SK-N-SH treated with all-trans-retinoic acid at 6 μM for 48 hours (cell line): ENCODE data around the gene RRP12.

Experiments used
- PATZ1 ChIP-seq: fragments of 250-450 bp; sonication (Bioruptor Pico); IDR thresholded peaks from 2 replicates; pipeline ENCODE4 v1.8.0; 2020; ENCODE audit warnings: mild to moderate bottlenecking, moderate library complexity, borderline replicate concordance
- ZFP3 ChIP-seq: fragments of 250-450 bp; sonication (Bioruptor Pico); IDR thresholded peaks from 2 replicates; pipeline ENCODE4 v1.5.0; 2020; ENCODE audit warnings: mild to moderate bottlenecking, moderate library complexity

- TF ChIP-seq ZFP3 (CRISPR knock-in tag) (no peak), PATZ1 (CRISPR knock-in tag) (no peak)
These were observed 5.1 kb downstream of the RRP12 start for GRCh38 chr10:97396056-97396455.
